ENCODE measurements around the gene SEC14L6.

Gene SEC14L6

GRCh38 chr22:30479981-30480380, 66.6 kb downstream of the SEC14L6 start:
- H2BK120ac ChIP-seq (ENCODE audit: low read depth, low read length): no peak overlapping the region
- no peak overlapping the region for H3K4ac ChIP-seq (ENCODE audit: low read length)
- peaks cover 0 to 16% (median 0%) of the 10 kb centered on the region in 3 experiments for H3K27me3 ChIP-seq (ENCODE audit: control insufficient read depth in 3 of 3, insufficient read depth in 3 of 3, low read depth in 1 of 3, low read length in 3 of 3)
- no peak overlapping the region for H2AFZ ChIP-seq (ENCODE audit: low read length)
- no peak overlapping the region for H3K14ac ChIP-seq (ENCODE audit: low read length)
- H4K91ac ChIP-seq (ENCODE audit: low read depth, low read length, poor library complexity): no peak overlapping the region
- H3K4me1 ChIP-seq (ENCODE audit: control insufficient read depth in 2 of 2, insufficient read depth in 1 of 2, low read depth in 1 of 2, low read length in 2 of 2): peaks cover 0 to 3% of the 10 kb centered on the region in 2 donors
- no peak overlapping the region for H3K27ac ChIP-seq (replicated peaks; ENCODE audit: low read length)
- no peaks in the 10 kb centered on the region for H3K9me3 ChIP-seq (replicated peaks in 1 of 2; ENCODE audit: control insufficient read depth in 2 of 2, insufficient read depth in 1 of 2, low read depth in 1 of 2, low read length in 2 of 2)
- no peak overlapping the region for H2BK5ac ChIP-seq (ENCODE audit: low read length)
- no peak for DNase-seq (ENCODE audit: low spot score)
- H2AK5ac ChIP-seq (ENCODE audit: low read depth, low read length): no peak overlapping the region
- H3K4me3 ChIP-seq (ENCODE audit: low read length in 2 of 2): no peak overlapping the region
- H2BK15ac ChIP-seq (ENCODE audit: low read length): no peak overlapping the region
- no peaks in the 10 kb centered on the region for H3K36me3 ChIP-seq (replicated peaks in 1 of 2; ENCODE audit: control insufficient read depth in 2 of 2, insufficient read depth in 2 of 2, low read length in 2 of 2)
- no peak overlapping the region for H3K4me2 ChIP-seq (ENCODE audit: insufficient read depth, low read length, poor library complexity, severe bottlenecking)
- H2BK12ac ChIP-seq (ENCODE audit: low read length): no peak overlapping the region
- H4K8ac ChIP-seq (ENCODE audit: low read depth, low read length): no peak overlapping the region
- no peak overlapping the region for H3K18ac ChIP-seq (ENCODE audit: low read length)
- no peak overlapping the region for H3K9ac ChIP-seq (ENCODE audit: low read depth, low read length, poor library complexity)
- no peak overlapping the region for H3K23ac ChIP-seq (ENCODE audit: low read depth, low read length, poor library complexity)
- no CpG with 5 or more reads among the region's 2 CpGs for WGBS, 2 donors (ENCODE audit: extremely low coverage in 2 of 2, insufficient read length in 2 of 2, insufficient replicate concordance in 1 of 2)
- H3K79me1 ChIP-seq (ENCODE audit: low read depth, low read length): no peaks in the 10 kb centered on the region

GRCh38 chr22:30474683-30475424, 71.7 kb downstream of the SEC14L6 start:
- Histone ChIP-seq H2AK5ac (ENCODE audit: low read depth, low read length) (no peak overlapping the region), H2BK15ac (ENCODE audit: low read length) (no peak overlapping the region), H3K18ac (ENCODE audit: low read length) (no peak overlapping the region), H2BK5ac (ENCODE audit: low read length) (no peak overlapping the region), H3K4me1 (ENCODE audit: control insufficient read depth in 2 of 2, insufficient read depth in 1 of 2, low read depth in 1 of 2, low read length in 2 of 2) (peaks cover 0 to 3% of the 10 kb centered on the region in 2 donors), H2BK12ac (ENCODE audit: low read length) (no peak overlapping the region), H3K4ac (ENCODE audit: low read length) (no peak overlapping the region), H3K14ac (ENCODE audit: low read length) (no peak overlapping the region), H3K27ac (replicated peaks; ENCODE audit: low read length) (no peak overlapping the region), H3K36me3 (replicated peaks in 1 of 2; ENCODE audit: control insufficient read depth in 2 of 2, insufficient read depth in 2 of 2, low read length in 2 of 2) (no peaks in the 10 kb centered on the region), H3K79me1 (ENCODE audit: low read depth, low read length) (no peaks in the 10 kb centered on the region), H2BK120ac (ENCODE audit: low read depth, low read length) (no peak overlapping the region), H3K9me3 (replicated peaks in 1 of 2; ENCODE audit: control insufficient read depth in 2 of 2, insufficient read depth in 1 of 2, low read depth in 1 of 2, low read length in 2 of 2) (no peaks in the 10 kb centered on the region), H3K4me2 (ENCODE audit: insufficient read depth, low read length, poor library complexity, severe bottlenecking) (no peak overlapping the region), H4K91ac (ENCODE audit: low read depth, low read length, poor library complexity) (no peak overlapping the region), H4K8ac (ENCODE audit: low read depth, low read length) (no peak overlapping the region), H3K4me3 (ENCODE audit: low read length in 2 of 2) (no peak overlapping the region), H3K27me3 (ENCODE audit: control insufficient read depth in 3 of 3, insufficient read depth in 3 of 3, low read depth in 1 of 3, low read length in 3 of 3) (peaks cover 0 to 30% (median 2%) of the 10 kb centered on the region in 3 experiments), H2AFZ (ENCODE audit: low read length) (no peak overlapping the region), H3K9ac (ENCODE audit: low read depth, low read length, poor library complexity) (no peak overlapping the region), H3K23ac (ENCODE audit: low read depth, low read length, poor library complexity) (no peak overlapping the region)
- no CpG with 5 or more reads among the region's 6 CpGs for WGBS, 2 donors (ENCODE audit: extremely low coverage in 2 of 2, insufficient read length in 2 of 2, insufficient replicate concordance in 1 of 2)
- no peak for DNase-seq (ENCODE audit: low spot score)

GRCh38 chr22:30474121-30474520, 72.4 kb downstream of the SEC14L6 start:
- Histone ChIP-seq H3K9me3 (replicated peaks in 1 of 2; ENCODE audit: control insufficient read depth in 2 of 2, insufficient read depth in 1 of 2, low read depth in 1 of 2, low read length in 2 of 2) (no peaks in the 10 kb centered on the region), H2AK5ac (ENCODE audit: low read depth, low read length) (no peak overlapping the region), H3K79me1 (ENCODE audit: low read depth, low read length) (no peaks in the 10 kb centered on the region), H2BK120ac (ENCODE audit: low read depth, low read length) (no peak overlapping the region), H3K36me3 (replicated peaks in 1 of 2; ENCODE audit: control insufficient read depth in 2 of 2, insufficient read depth in 2 of 2, low read length in 2 of 2) (no peaks in the 10 kb centered on the region), H3K27ac (replicated peaks; ENCODE audit: low read length) (no peak overlapping the region), H3K4me2 (ENCODE audit: insufficient read depth, low read length, poor library complexity, severe bottlenecking) (no peak overlapping the region), H2BK12ac (ENCODE audit: low read length) (no peak overlapping the region), H3K4me1 (ENCODE audit: control insufficient read depth in 2 of 2, insufficient read depth in 1 of 2, low read depth in 1 of 2, low read length in 2 of 2) (peaks cover 0 to 3% of the 10 kb centered on the region in 2 donors), H2BK15ac (ENCODE audit: low read length) (no peak overlapping the region), H3K27me3 (ENCODE audit: control insufficient read depth in 3 of 3, insufficient read depth in 3 of 3, low read depth in 1 of 3, low read length in 3 of 3) (peaks cover 0 to 30% (median 2%) of the 10 kb centered on the region in 3 experiments), H2BK5ac (ENCODE audit: low read length) (no peak overlapping the region), H3K4ac (ENCODE audit: low read length) (no peak overlapping the region), H3K4me3 (ENCODE audit: low read length in 2 of 2) (no peak overlapping the region), H4K91ac (ENCODE audit: low read depth, low read length, poor library complexity) (no peak overlapping the region), H2AFZ (ENCODE audit: low read length) (no peak overlapping the region), H3K18ac (ENCODE audit: low read length) (no peak overlapping the region), H3K23ac (ENCODE audit: low read depth, low read length, poor library complexity) (no peak overlapping the region), H3K9ac (ENCODE audit: low read depth, low read length, poor library complexity) (no peak overlapping the region), H4K8ac (ENCODE audit: low read depth, low read length) (no peak overlapping the region), H3K14ac (ENCODE audit: low read length) (no peak overlapping the region)
- no CpG with 5 or more reads among the region's 4 CpGs for WGBS, 2 donors (ENCODE audit: extremely low coverage in 2 of 2, insufficient read length in 2 of 2, insufficient replicate concordance in 1 of 2)
- no peak for DNase-seq (ENCODE audit: low spot score)

GRCh38 chr22:30472994-30473720, 73.4 kb downstream of the SEC14L6 start:
- no peak overlapping the region for H2BK12ac ChIP-seq (ENCODE audit: low read length)
- H3K27me3 ChIP-seq (ENCODE audit: control insufficient read depth in 3 of 3, insufficient read depth in 3 of 3, low read depth in 1 of 3, low read length in 3 of 3): peaks cover 0 to 29% (median 2%) of the 10 kb centered on the region in 3 experiments
- H3K23ac ChIP-seq (ENCODE audit: low read depth, low read length, poor library complexity): no peak overlapping the region
- H2BK120ac ChIP-seq (ENCODE audit: low read depth, low read length): no peak overlapping the region
- no peak overlapping the region for H3K14ac ChIP-seq (ENCODE audit: low read length)
- H2AFZ ChIP-seq (ENCODE audit: low read length): no peak overlapping the region
- no peak overlapping the region for H3K4me3 ChIP-seq (ENCODE audit: low read length in 2 of 2)
- DNase-seq (ENCODE audit: low spot score): no peak
- no peak overlapping the region for H4K91ac ChIP-seq (ENCODE audit: low read depth, low read length, poor library complexity)
- no CpG with 5 or more reads among the region's 4 CpGs for WGBS, 2 donors (ENCODE audit: extremely low coverage in 2 of 2, insufficient read length in 2 of 2, insufficient replicate concordance in 1 of 2)
- H3K4me1 ChIP-seq (ENCODE audit: control insufficient read depth in 2 of 2, insufficient read depth in 1 of 2, low read depth in 1 of 2, low read length in 2 of 2): peaks cover 0 to 3% of the 10 kb centered on the region in 2 donors
- H3K36me3 ChIP-seq (replicated peaks in 1 of 2; ENCODE audit: control insufficient read depth in 2 of 2, insufficient read depth in 2 of 2, low read length in 2 of 2): no peaks in the 10 kb centered on the region
- H3K4ac ChIP-seq (ENCODE audit: low read length): no peak overlapping the region
- H3K4me2 ChIP-seq (ENCODE audit: insufficient read depth, low read length, poor library complexity, severe bottlenecking): no peak overlapping the region
- no peak overlapping the region for H2BK15ac ChIP-seq (ENCODE audit: low read length)
- no peaks in the 10 kb centered on the region for H3K9me3 ChIP-seq (replicated peaks in 1 of 2; ENCODE audit: control insufficient read depth in 2 of 2, insufficient read depth in 1 of 2, low read depth in 1 of 2, low read length in 2 of 2)
- H3K9ac ChIP-seq (ENCODE audit: low read depth, low read length, poor library complexity): no peak overlapping the region
- no peak overlapping the region for H3K18ac ChIP-seq (ENCODE audit: low read length)
- no peak overlapping the region for H2BK5ac ChIP-seq (ENCODE audit: low read length)
- H4K8ac ChIP-seq (ENCODE audit: low read depth, low read length): no peak overlapping the region
- no peak overlapping the region for H2AK5ac ChIP-seq (ENCODE audit: low read depth, low read length)
- no peak overlapping the region for H3K27ac ChIP-seq (replicated peaks; ENCODE audit: low read length)
- no peaks in the 10 kb centered on the region for H3K79me1 ChIP-seq (ENCODE audit: low read depth, low read length)

Data from neuronal stem cell (in vitro differentiated cells).